GM12878 (cell line): ENCODE data around the gene CELF2. TPM values are rescaled to one million over a fixed set of nuclear protein-coding genes. Genes with fewer than 3 reads are reported as not detected.
A peak's percentile ranks its signal among the peaks of the same experiment; 100 is the strongest.

ENCODE experiments used
- ATAC-seq: fragments of 200-7000 bp; cut with Tn5 transposase; 3 replicates; pipeline ENCODE4 v1.9.1; 2020; ENCODE audit warnings: mild to moderate bottlenecking, moderate library complexity
- BruUV-seq: library from RNA; stranded (reverse); fragments of 400-500 nt; replicated peaks from 2 replicates; lab custom pipeline; 2021; lab: Mats Ljungman, UMichigan
- CTCF ChIA-PET: fragments of 300-600 bp; sonication (Branson Sonifier 250); formaldehyde crosslinking; extraction: SDS; loops from one replicate; lab custom pipeline; 2021; ENCODE audit warnings: inconsistent platforms; lab: Yijun Ruan, JAX
- POLR2A ChIA-PET: fragments of 350-600 bp; formaldehyde crosslinking; extraction: SDS; loops from one replicate; lab custom pipeline; 2021; ENCODE audit warnings: inconsistent platforms; lab: Charles Lee
- RAD21 ChIA-PET: fragments of 300-600 bp; sonication (Branson Sonifier 250); formaldehyde crosslinking; loops from one replicate; lab custom pipeline; 2023; ENCODE audit warnings: antibody characterized with exemption; ENCODE audit not compliant: unreplicated experiment; lab: Charles Lee
- SMC1A ChIA-PET: fragments of 300-600 bp; sonication (Branson Sonifier 250); formaldehyde crosslinking; loops from one replicate; lab custom pipeline; 2023; ENCODE audit not compliant: unreplicated experiment, uncharacterized antibody; lab: Charles Lee
- DNase-seq: peaks from one replicate; pipeline ENCODE4 v3.0.0-alpha.2; 2011; ENCODE audit warnings: low read depth, low spot score
- FAIRE-seq: peaks from 3 replicates; lab custom pipeline; 2011; peaks lifted over from hg19 to GRCh38; lab: Jason Lieb, UNC
- H2AFZ ChIP-seq: 2 replicates; pipeline ENCODE4 v1.6.0; 2011; ENCODE audit warnings: low read depth, low read length, control low read depth; ENCODE audit not compliant: control insufficient read depth
- H3K27ac ChIP-seq: 2 replicates; pipeline ENCODE4 v1.5.1; 2011; ENCODE audit warnings: control low read depth; ENCODE audit not compliant: control insufficient read depth, insufficient read depth
- H3K27me3 ChIP-seq, 2 experiments: replicated peaks in 1 of 2; 2 replicates each; pipeline versions ENCODE4 v1.6.0 to v1.6.1; 2011; ENCODE audit warnings: low read length in 1 of 2; ENCODE audit not compliant: control insufficient read depth in 2 of 2, insufficient read depth in 2 of 2
- H3K36me3 ChIP-seq, 2 experiments: 2 replicates each; pipeline ENCODE4 v1.5.1; 2011; ENCODE audit warnings: low read length in 1 of 2; ENCODE audit not compliant: control insufficient read depth in 2 of 2, insufficient read depth in 2 of 2
- H3K4me1 ChIP-seq: 2 replicates; pipeline ENCODE4 v1.6.1; 2011; ENCODE audit warnings: mild to moderate bottlenecking, low read length, moderate library complexity, mixed read lengths; ENCODE audit not compliant: control insufficient read depth, insufficient read depth
- H3K4me2 ChIP-seq: 2 replicates; pipeline ENCODE4 v1.6.0; 2011; ENCODE audit warnings: control low read depth; ENCODE audit not compliant: control insufficient read depth, insufficient read depth
- H3K4me3 ChIP-seq: fragments of 200-600 bp; sonication (generic); 2 replicates; pipeline ENCODE4 v1.5.1; 2016
- H3K79me2 ChIP-seq: 2 replicates; pipeline ENCODE4 v1.6.0; 2011; ENCODE audit warnings: low read length; ENCODE audit not compliant: control insufficient read depth, insufficient read depth
- H3K9ac ChIP-seq: 2 replicates; pipeline ENCODE4 v1.8.0; 2011; ENCODE audit warnings: low read length, control low read depth, mixed read lengths; ENCODE audit not compliant: control insufficient read depth, insufficient read depth
- H3K9me3 ChIP-seq: replicated peaks from 3 replicates; pipeline ENCODE4 v1.5.1; 2011; ENCODE audit warnings: mild to moderate bottlenecking, low read length; ENCODE audit not compliant: control insufficient read depth, insufficient read depth
- H4K20me1 ChIP-seq: 2 replicates; pipeline ENCODE4 v1.6.0; 2011; ENCODE audit not compliant: control insufficient read depth, insufficient read depth
- NFYB ChIP-seq: IDR thresholded peaks from 2 replicates; pipeline ENCODE4 v1.6.1; 2011; ENCODE audit warnings: low read depth, mild to moderate bottlenecking, low read length, improper control_type of control experiment, moderate library complexity; ENCODE audit not compliant: insufficient read depth
- POLR2A ChIP-seq: IDR thresholded peaks from 2 replicates; pipeline ENCODE4 v1.6.1; 2011; ENCODE audit warnings: low read depth, mild to moderate bottlenecking, low read length
- SRF ChIP-seq, 2 experiments: IDR thresholded peaks; 2 replicates each; pipeline ENCODE4 v1.6.1; 2011; ENCODE audit warnings: low read depth in 2 of 2, low read length in 2 of 2, mild to moderate bottlenecking in 1 of 2, moderate library complexity in 1 of 2
- WGBS: methylation state at CpG from one replicate; pipeline ENCODE4 v1.1.6; 2016; ENCODE audit warnings: low lambda C conversion rate; ENCODE audit not compliant: insufficient replicate concordance, insufficient coverage; ENCODE audit errors: missing lambda C conversion rate; 5-methylcytosine and 5-hydroxymethylcytosine counted together
- in situ Hi-C: fragments of 300-500 bp; cut with MboI; formaldehyde crosslinking; loops from 9 replicates; pipeline ENCODE4 v1.14.3; 2018; ENCODE audit warnings: mixed read lengths
- intact Hi-C: fragments of 100-400 bp; cut with micrococcal nuclease; formaldehyde crosslinking; loops from one replicate; pipeline ENCODE4 v1.14.2; 2022; ENCODE audit not compliant: unreplicated experiment
- polyA plus RNA-seq, 11 experiments: library from polyadenylated mRNA; depleted of rRNA in 4 of 11; unstranded in 6 of 11; stranded (reverse) in 5 of 11; fragments of >200 nt; fragmentation: Nextera tagmentation in 4 of 11; fragmentation: Illumina TruSeq in 1 of 11; extraction: Ambion mirVana in 4 of 11; extraction: Trizol in 1 of 11; gene quantifications; 1 replicate in 1 of 11; 2 replicates in 10 of 11; pipeline versions ENCODE4 v1.2.1 to v1.2.3, GENCODE V29; 2011 to 2016; ENCODE audit warnings: inconsistent platforms in 2 of 11, missing spikeins in 2 of 11, low read depth in 1 of 11
- total RNA-seq, 4 experiments: library from RNA; depleted of rRNA in 3 of 4; stranded (reverse); fragments of >200 nt in 3 of 4; fragmentation: Illumina TruSeq in 1 of 4; extraction: Trizol in 1 of 4; gene quantifications; 2 replicates each; pipeline versions ENCODE4 v1.2.1 to v1.2.3, GENCODE V29; 2013 to 2021
- TF ChIP-seq, protein P1 (sequence below): fragments of 450-650 bp; IDR thresholded peaks from 2 replicates; pipeline ENCODE4 v1.6.1; 2017; ENCODE audit warnings: low read depth, mild to moderate bottlenecking, moderate library complexity

The CELF2 gene
- total and polyA plus RNA-seq, 10 of the 15 experiments (the other 5 are each of a cell fraction or from before 2014, with no cell fraction given): 20.8 to 129 (median 86.3) TPM

- no peaks in the 10 kb centered on the region for H3K4me1 ChIP-seq
- FAIRE-seq: no peak
- no peak overlapping the region for H2AFZ ChIP-seq
- H3K9me3 ChIP-seq: no peaks in the 10 kb centered on the region; the same call in 2 of the 3 replicates
- no peak overlapping the region for H3K27ac ChIP-seq
- WGBS: 87% methylated on average over 14 of the region's 14 CpGs
- no peaks in the 10 kb centered on the region for H4K20me1 ChIP-seq
- no TSS peak for BruUV-seq
- in situ Hi-C loops: no loop called here
- H3K4me2 ChIP-seq: no peak overlapping the region
- ChIA-PET POLR2A (no interaction called here), SMC1A (no interaction called here), RAD21 (no interaction called here), CTCF (no interaction called here)
- no peak overlapping the region for H3K9ac ChIP-seq
- H3K27me3 ChIP-seq: no peaks in the 10 kb centered on the region
- DNase-seq: no peak
- intact Hi-C loops: no loop called here
- TF ChIP-seq SRF (IDR thresholded peaks at IDR 0.05; ENCODE audit: low read depth in 2 of 2, low read length in 2 of 2) (no peak), NFYB (0 out of 2 replicates have a peak, but pooled peaks have one; percentile 13)
- no peak overlapping the region for H3K4me3 ChIP-seq
- no peaks in the 10 kb centered on the region for H3K79me2 ChIP-seq
- H3K36me3 ChIP-seq: peaks cover 38 to 45% of the 10 kb centered on the region in 2 experiments
- no peak for ATAC-seq
Observed at GRCh38 chr10:11300563-11300962, 282.9 kb downstream of the CELF2 start.

DNA sequence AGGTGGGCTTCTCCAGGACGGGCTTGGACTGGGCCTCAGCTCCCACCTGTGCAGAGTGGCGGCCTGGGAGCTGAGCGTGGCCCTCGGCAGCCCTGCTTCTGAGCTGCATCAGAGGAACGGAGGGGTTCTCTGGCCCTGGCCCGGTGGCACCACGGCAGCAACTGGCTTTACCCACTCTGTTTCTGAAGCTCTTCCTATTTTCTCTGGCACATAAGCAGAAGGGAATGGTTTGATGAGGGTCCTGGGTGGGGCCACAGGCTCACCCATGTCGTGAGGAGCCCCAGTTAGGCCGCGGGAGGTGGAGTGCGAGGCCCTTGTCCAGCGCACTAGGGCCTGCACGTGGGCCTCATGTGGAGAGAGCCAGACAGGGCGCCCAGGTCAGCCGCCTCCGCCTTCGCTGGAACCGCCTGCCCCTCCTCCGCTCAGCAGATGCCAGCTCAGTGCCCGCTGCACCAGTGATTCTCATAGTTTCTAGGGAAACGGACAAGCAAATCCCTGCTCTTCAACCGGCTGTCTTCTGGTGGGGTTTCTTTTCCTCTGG is 284.0 kb downstream of the CELF2 start:
- Histone ChIP-seq H3K27me3 (no peaks in the 10 kb centered on the region), H3K4me3 (no peak overlapping the region), H3K9me3 (peaks cover 10% of the 10 kb centered on the region; the same call in 2 of the 3 replicates), H3K4me2 (no peak overlapping the region), H3K9ac (no peak overlapping the region), H3K79me2 (no peaks in the 10 kb centered on the region), H3K36me3 (peaks cover 37 to 48% of the 10 kb centered on the region in 2 experiments), H4K20me1 (no peaks in the 10 kb centered on the region), H3K4me1 (no peaks in the 10 kb centered on the region), H3K27ac (no peak overlapping the region), H2AFZ (no peak overlapping the region)
- BruUV-seq: no TSS peak
- RAD21 ChIA-PET: no interaction called here
- in situ Hi-C loops: no loop called here
- POLR2A ChIA-PET: no interaction called here
- CTCF ChIA-PET: no interaction called here
- DNase-seq (no peak), ATAC-seq (no peak), FAIRE-seq (no peak)
- SMC1A ChIA-PET: no interaction called here
- intact Hi-C loops: no loop called here
- 99% methylated on average over 20 of the region's 22 CpGs for WGBS
- TF ChIP-seq, protein P1, sequence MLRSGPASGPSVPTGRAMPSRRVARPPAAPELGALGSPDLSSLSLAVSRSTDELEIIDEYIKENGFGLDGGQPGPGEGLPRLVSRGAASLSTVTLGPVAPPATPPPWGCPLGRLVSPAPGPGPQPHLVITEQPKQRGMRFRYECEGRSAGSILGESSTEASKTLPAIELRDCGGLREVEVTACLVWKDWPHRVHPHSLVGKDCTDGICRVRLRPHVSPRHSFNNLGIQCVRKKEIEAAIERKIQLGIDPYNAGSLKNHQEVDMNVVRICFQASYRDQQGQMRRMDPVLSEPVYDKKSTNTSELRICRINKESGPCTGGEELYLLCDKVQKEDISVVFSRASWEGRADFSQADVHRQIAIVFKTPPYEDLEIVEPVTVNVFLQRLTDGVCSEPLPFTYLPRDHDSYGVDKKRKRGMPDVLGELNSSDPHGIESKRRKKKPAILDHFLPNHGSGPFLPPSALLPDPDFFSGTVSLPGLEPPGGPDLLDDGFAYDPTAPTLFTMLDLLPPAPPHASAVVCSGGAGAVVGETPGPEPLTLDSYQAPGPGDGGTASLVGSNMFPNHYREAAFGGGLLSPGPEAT: no peak
- TF ChIP-seq POLR2A: peak; percentile 49; the same call in 1 of the 2 replicates
